Ishikawa (cell line): Measurements from ENCODE around the gene OR10R2.

Experiments used
- EP300 ChIP-seq: IDR thresholded peaks from 2 replicates; pipeline ENCODE4 v1.6.1; 2012; ENCODE audit warnings: borderline replicate concordance
- FOXM1 ChIP-seq: IDR thresholded peaks from 2 replicates; pipeline ENCODE4 v1.6.1; 2012; ENCODE audit warnings: low read depth, borderline replicate concordance
- TEAD4 ChIP-seq: IDR thresholded peaks from 2 replicates; pipeline ENCODE4 v1.6.1; 2012
- ZBTB7A ChIP-seq: IDR thresholded peaks from 2 replicates; pipeline ENCODE4 v1.6.1; 2012; ENCODE audit warnings: low read depth
- TF ChIP-seq, protein P1 (sequence below): IDR thresholded peaks from 2 replicates; pipeline ENCODE4 v1.6.1; 2012

DNA sequence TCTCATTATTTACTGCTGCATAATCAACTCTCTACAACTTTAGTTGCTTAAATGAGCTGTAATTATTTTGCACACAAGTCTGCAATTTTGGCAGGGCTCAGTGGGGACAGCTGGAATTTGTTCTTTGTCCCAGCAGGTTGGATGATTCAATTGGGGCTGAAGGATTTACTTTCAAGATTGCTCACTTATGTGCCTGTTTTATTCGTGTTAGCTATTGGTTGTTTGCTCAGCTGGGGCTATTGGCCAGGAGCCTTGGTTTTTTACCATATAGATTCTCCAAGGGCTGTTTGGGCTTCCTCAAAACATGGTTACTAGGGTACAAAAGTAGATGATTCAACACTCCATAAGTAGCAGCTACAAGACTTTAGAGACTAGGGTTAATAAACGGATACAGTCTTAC, 13.4 kb downstream of the OR10R2 start:
- TF ChIP-seq, protein P1, sequence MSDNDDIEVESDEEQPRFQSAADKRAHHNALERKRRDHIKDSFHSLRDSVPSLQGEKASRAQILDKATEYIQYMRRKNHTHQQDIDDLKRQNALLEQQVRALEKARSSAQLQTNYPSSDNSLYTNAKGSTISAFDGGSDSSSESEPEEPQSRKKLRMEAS = no peak
- TF ChIP-seq TEAD4 (no peak), EP300 (no peak), ZBTB7A (no peak), FOXM1 (no peak)
